Gastrocnemius medialis (tissue), 4 donors: Measurements from ENCODE around the gene ACOT4. TPM values are rescaled to one million over a fixed set of nuclear protein-coding genes. Genes with fewer than 3 reads are reported as not detected.

Source experiments
- ATAC-seq, 2 donors: fragments of 150-250 bp; one replicate each; pipeline ENCODE4 v1.9.1; 2016
- DNase-seq, 2 donors: peaks; one replicate each; pipeline ENCODE4 v3.0.0-alpha.2; 2019
- H3K27ac ChIP-seq, 4 donors: fragments of 200-600 bp; sonication (generic); 1 replicate in 1 of 4; 2 replicates in 3 of 4; pipeline ENCODE4 v1.5.1; 2016 to 2018; ENCODE audit warnings: mild to moderate bottlenecking in 2 of 4, moderate library complexity in 1 of 4
- H3K27me3 ChIP-seq, 3 donors: fragments of 200-600 bp; sonication (generic) in 2 of 3; 1 replicate in 1 of 3; 2 replicates in 2 of 3; pipeline versions ENCODE4 v1.5.1 to v1.6.0; 2016 to 2019; ENCODE audit warnings: mild to moderate bottlenecking in 1 of 3, moderate library complexity in 1 of 3
- H3K36me3 ChIP-seq, 2 donors: fragments of 200-600 bp; sonication (generic) in 1 of 2; one replicate each; pipeline ENCODE4 v1.5.1; 2017 to 2018
- H3K4me1 ChIP-seq, 2 donors: fragments of 200-600 bp; sonication (generic) in 1 of 2; one replicate each; pipeline ENCODE4 v1.5.1; 2016 to 2017; ENCODE audit warnings: mild to moderate bottlenecking in 2 of 2
- H3K4me3 ChIP-seq, 4 donors: fragments of 200-600 bp; sonication (generic) in 3 of 4; 1 replicate in 1 of 4; 2 replicates in 3 of 4; pipeline ENCODE4 v1.5.1; 2016 to 2019; ENCODE audit warnings: mild to moderate bottlenecking in 2 of 4
- H3K9me3 ChIP-seq, 3 donors: fragments of 200-600 bp; sonication (generic) in 2 of 3; 1 replicate in 1 of 3; 2 replicates in 2 of 3; pipeline ENCODE4 v1.5.1; 2016 to 2019
- POLR2A ChIP-seq, 2 donors: fragments of 450-650 bp; IDR thresholded peaks; one replicate each; pipeline ENCODE4 v1.6.1; 2017; ENCODE audit warnings: antibody characterized with exemption in 2 of 2, mild to moderate bottlenecking in 2 of 2, moderate library complexity in 2 of 2
- in situ Hi-C, 4 donors: fragments of 200-750 bp; cut with MboI; loops; one replicate each; pipeline versions ENCODE4 v1.15.0 to v1.8.0; 2017; ENCODE audit warnings: low sequenced_read_pairs in 4 of 4
- intact Hi-C: fragments of 100-400 bp; cut with DNase I; formaldehyde crosslinking; loops from one replicate; pipeline ENCODE4 v1.15.1; 2023; ENCODE audit warnings: low total_unique reads
- total RNA-seq, 4 donors: library from RNA; depleted of rRNA; stranded (reverse); fragments of >200 nt; gene quantifications; one replicate each; pipeline versions ENCODE4 v1.1.0 to v1.2.3, GENCODE V29; 2016
- TF ChIP-seq, protein P1 (sequence below), 5 experiments: fragments of 450-650 bp in 3 of 5; fragments of 200-600 bp in 2 of 5; sonication (generic) in 2 of 5; IDR thresholded peaks in 4 of 5; conservative IDR thresholded peaks in 1 of 5; 1 replicate in 4 of 5; 2 replicates in 1 of 5; pipeline ENCODE4 v1.5.1; 2016 to 2019; ENCODE audit warnings: antibody characterized with exemption in 5 of 5, mild to moderate bottlenecking in 3 of 5, moderate library complexity in 3 of 5

ACOT4 gene
- total RNA-seq, 4 donors from 2014 or later: 0.40 to 1.2 (median 0.75) TPM

DNA sequence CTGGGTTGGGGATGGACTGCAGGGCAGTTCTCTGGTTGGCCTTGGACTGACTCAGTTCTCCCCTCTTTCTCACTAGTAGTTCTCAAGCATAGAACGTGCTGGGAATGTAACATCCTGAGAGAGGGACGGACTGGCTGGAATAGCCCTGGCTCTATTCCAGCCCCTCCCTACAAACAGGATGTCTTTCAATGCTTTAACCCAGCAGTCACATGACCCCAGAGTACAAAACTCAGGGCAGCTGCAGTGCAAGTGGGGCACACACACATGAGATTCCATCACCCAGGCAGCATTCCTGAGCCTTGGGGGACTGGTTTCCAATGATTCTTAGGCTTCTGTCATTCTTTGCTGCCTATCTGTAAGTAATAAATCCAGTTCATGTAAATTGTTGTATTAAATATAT, 19.0 kb downstream of the ACOT4 start:
- TF ChIP-seq POLR2A (IDR thresholded peaks at IDR 0.05): no peak
- TF ChIP-seq, protein P1, sequence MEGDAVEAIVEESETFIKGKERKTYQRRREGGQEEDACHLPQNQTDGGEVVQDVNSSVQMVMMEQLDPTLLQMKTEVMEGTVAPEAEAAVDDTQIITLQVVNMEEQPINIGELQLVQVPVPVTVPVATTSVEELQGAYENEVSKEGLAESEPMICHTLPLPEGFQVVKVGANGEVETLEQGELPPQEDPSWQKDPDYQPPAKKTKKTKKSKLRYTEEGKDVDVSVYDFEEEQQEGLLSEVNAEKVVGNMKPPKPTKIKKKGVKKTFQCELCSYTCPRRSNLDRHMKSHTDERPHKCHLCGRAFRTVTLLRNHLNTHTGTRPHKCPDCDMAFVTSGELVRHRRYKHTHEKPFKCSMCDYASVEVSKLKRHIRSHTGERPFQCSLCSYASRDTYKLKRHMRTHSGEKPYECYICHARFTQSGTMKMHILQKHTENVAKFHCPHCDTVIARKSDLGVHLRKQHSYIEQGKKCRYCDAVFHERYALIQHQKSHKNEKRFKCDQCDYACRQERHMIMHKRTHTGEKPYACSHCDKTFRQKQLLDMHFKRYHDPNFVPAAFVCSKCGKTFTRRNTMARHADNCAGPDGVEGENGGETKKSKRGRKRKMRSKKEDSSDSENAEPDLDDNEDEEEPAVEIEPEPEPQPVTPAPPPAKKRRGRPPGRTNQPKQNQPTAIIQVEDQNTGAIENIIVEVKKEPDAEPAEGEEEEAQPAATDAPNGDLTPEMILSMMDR (IDR thresholded peaks at IDR 0.05 in 4 of 5, conservative IDR thresholded peaks at IDR 0.05 in 1 of 5): no peak
- H3K36me3 ChIP-seq: no peaks in the 10 kb centered on the region
- no peaks in the 10 kb centered on the region for H3K4me1 ChIP-seq
- no peak overlapping the region for H3K4me3 ChIP-seq
- H3K27me3 ChIP-seq: no peaks in the 10 kb centered on the region
- ATAC-seq: no peak
- no peak overlapping the region for H3K27ac ChIP-seq
- in situ Hi-C loops: no loop called here
- no peaks in the 10 kb centered on the region for H3K9me3 ChIP-seq
- DNase-seq: no peak
- intact Hi-C loops: no loop called here

DNA sequence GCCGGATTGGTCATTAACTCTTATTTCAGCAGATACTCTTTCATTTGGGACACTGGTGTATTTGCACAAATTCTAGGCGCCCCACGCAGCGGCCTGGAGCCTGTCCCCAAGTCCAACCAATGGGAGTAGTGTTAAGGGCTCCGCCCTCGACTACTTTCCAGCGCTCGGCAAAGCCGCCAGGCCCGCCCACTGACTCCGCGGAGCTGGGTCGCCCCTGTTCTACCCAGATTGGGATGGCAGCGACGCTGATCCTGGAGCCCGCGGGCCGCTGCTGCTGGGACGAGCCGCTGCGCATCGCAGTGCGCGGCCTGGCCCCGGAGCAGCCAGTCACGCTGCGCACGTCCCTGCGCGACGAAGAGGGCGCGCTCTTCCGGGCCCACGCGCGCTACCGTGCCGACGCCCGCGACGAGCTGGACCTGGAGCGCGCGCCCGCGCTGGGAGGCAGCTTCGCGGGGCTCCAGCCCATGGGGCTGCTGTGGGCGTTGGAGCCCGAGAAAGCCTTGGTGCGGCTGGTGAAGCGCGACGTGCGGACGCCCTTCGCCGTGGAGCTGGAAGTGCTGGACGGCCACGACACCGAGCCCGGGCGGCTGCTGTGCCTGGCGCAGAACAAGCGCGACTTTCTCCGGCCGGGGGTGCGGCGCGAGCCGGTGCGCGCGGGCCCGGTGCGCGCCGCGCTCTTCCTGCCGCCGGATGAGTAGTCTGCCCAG, 20.8 kb downstream of the ACOT4 start, which contains the start of gene ACOT6:
Gene ACOT6 (plus strand): TSS at position 179 of the 707 bp plus-strand sequence. CDS start 55 bp downstream, at position 234.
- peak; percentile 84 to 87 for ATAC-seq
- Histone ChIP-seq H3K27me3 (no peaks in the 10 kb centered on the region), H3K36me3 (no peaks in the 10 kb centered on the region), H3K4me1 (no peaks in the 10 kb centered on the region), H3K27ac (peak within 1 kb of the TSS; percentile 58 to 80 (median 74)), H3K4me3 (peak within 1 kb of the TSS; percentile 61 to 69 (median 64)), H3K9me3 (no peaks in the 10 kb centered on the region)
- intact Hi-C loops: no loop called here
- TF ChIP-seq, protein P1 (IDR thresholded peaks at IDR 0.05 in 4 of 5, conservative IDR thresholded peaks at IDR 0.05 in 1 of 5): no peak
- TF ChIP-seq POLR2A (IDR thresholded peaks at IDR 0.05): no peak
- DNase-seq: peak; percentile 27 to 50
- in situ Hi-C loops: no loop called here

DNA sequence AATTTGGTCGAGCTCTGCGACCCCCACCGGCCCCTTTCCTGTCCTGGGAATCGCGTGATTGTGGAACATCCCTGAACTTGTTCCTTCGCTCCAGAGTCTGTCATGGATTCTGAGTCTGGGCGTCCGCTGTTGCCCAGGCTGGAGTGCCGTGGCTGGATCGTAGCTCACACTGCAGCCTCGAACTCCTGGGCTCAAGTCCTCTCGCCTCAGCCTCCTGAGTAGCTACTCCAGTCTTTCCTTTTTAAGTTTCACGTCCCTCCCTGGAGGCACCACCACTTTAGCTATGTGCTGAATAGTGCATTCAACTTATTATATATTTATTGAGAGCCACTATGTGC, 21.3 kb downstream of the ACOT4 start:
- TF ChIP-seq, protein P1 (IDR thresholded peaks at IDR 0.05 in 4 of 5, conservative IDR thresholded peaks at IDR 0.05 in 1 of 5): no peak
- TF ChIP-seq POLR2A (IDR thresholded peaks at IDR 0.05): no peak
- Histone ChIP-seq H3K4me1 (no peaks in the 10 kb centered on the region), H3K36me3 (no peaks in the 10 kb centered on the region), H3K27ac (peak overlapping the region; percentile 58 to 80 (median 74)), H3K9me3 (no peaks in the 10 kb centered on the region), H3K27me3 (no peaks in the 10 kb centered on the region), H3K4me3 (peak overlapping the region; percentile 61 to 69 (median 64))
- no peak for DNase-seq
- peak; percentile 34 to 37 for ATAC-seq
- intact Hi-C loops (no loop called here), in situ Hi-C loops (no loop called here)

DNA sequence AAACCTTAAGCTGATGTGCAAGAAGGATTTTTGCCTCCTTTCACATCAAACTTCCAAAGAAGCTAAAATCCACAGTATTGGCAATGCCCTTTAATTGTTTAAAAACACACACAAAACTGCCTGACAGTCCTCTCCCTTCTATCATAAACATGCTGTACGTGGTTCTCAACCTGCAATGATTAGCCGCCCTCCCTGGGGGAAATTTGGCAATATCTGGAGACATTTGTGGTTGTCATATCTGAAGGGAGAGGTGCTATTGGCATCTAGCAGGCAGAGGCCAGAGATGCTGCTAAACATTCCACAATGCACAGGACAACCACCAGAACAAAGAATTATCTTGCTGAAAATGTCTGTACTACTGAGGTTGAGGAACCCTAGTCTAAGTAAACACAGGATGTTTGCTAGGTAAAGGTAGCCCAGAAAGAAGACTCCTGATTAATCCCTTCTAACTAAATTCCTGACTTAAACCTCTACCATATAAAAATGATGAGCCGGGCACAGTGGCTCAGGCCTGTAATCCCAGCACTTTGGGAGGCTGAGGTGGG, 21.8 kb downstream of the ACOT4 start:
- no peaks in the 10 kb centered on the region for H3K36me3 ChIP-seq
- peak overlapping the region in 1 of 4 donors; percentile 80 for H3K27ac ChIP-seq
- no peak for DNase-seq
- TF ChIP-seq, protein P1 (IDR thresholded peaks at IDR 0.05 in 4 of 5, conservative IDR thresholded peaks at IDR 0.05 in 1 of 5): no peak
- ATAC-seq: no peak
- in situ Hi-C loops (no loop called here), intact Hi-C loops (no loop called here)
- no peaks in the 10 kb centered on the region for H3K27me3 ChIP-seq
- no peaks in the 10 kb centered on the region for H3K4me1 ChIP-seq
- peak overlapping the region in 3 of 4 donors; percentile 61 to 69 (median 62) for H3K4me3 ChIP-seq
- no peaks in the 10 kb centered on the region for H3K9me3 ChIP-seq
